ENCODE data around the gene ACADSB. TPM values are rescaled to one million over a fixed set of nuclear protein-coding genes. Genes with fewer than 3 reads are reported as not detected.

The ACADSB gene
- total RNA-seq, 1 donor = 9.4 TPM

GRCh38 chr10:122997864-122998263, 10.9 kb upstream of the ACADSB start:
- peaks cover 2% of the 10 kb centered on the region for H4K20me1 ChIP-seq (ENCODE audit: insufficient read depth, low read length)
- no peak overlapping the region for H3K27ac ChIP-seq (ENCODE audit: low read depth, low read length)
- no peak for TF ChIP-seq CTCF (IDR thresholded peaks at IDR 0.05; ENCODE audit: extremely low read depth, low read depth, low read length)

DNA sequence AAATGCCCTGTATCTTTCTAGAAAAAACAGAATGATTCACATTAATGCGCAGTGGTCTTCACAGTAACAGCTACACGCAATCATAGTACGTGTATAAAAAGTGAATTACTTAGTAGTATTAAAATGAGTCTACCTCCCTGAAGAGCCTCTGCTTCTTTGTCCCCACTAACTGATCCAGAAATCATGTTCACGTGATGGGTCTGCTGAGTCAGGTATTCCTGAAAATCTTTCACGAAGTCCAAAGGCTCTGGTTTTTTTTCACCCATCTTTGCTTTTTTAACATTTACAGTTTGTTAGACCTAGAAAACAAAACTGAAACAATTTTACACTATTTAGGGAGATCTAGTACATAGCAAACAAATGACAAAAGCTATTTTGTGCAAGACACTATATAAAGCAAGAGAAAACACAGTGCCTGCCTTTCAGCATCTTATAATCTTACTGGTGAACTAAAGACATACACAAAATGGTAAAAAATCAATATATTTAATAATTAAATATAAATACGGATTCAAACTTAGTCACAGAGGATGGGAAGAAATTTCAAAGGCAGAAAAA, 10.4 kb upstream of the ACADSB start:
- Histone ChIP-seq H4K20me1 (ENCODE audit: insufficient read depth, low read length) (peaks cover 2% of the 10 kb centered on the region), H3K79me2 (ENCODE audit: insufficient read depth, low read length) (peaks cover 48% of the 10 kb centered on the region), H3K27me3 (ENCODE audit: insufficient read depth, low read length) (no peaks in the 10 kb centered on the region), H3K4me3 (ENCODE audit: insufficient read depth, low read length) (no peak overlapping the region), H3K36me3 (ENCODE audit: insufficient read depth, low read length) (peaks cover 27% of the 10 kb centered on the region), H3K4me1 (ENCODE audit: insufficient read depth, low read length) (no peaks in the 10 kb centered on the region), H3K9me3 (ENCODE audit: low read depth, low read length) (no peaks in the 10 kb centered on the region), H3K4me2 (ENCODE audit: insufficient read depth, low read length) (no peak overlapping the region), H2AFZ (ENCODE audit: low read length) (no peak overlapping the region), H3K27ac (ENCODE audit: low read depth, low read length) (no peak overlapping the region)
- DNase-seq (ENCODE audit: insufficient read length, low spot score, missing footprints) = no peak
- no peak for TF ChIP-seq CTCF (IDR thresholded peaks at IDR 0.05; ENCODE audit: extremely low read depth, low read depth, low read length)

More at GRCh38 chr10:122997864-122998263, 10.9 kb upstream of the ACADSB start:
- H3K4me2 ChIP-seq (ENCODE audit: insufficient read depth, low read length) = no peak overlapping the region
- no peak overlapping the region for H2AFZ ChIP-seq (ENCODE audit: low read length)
- H3K79me2 ChIP-seq (ENCODE audit: insufficient read depth, low read length) = peaks cover 44% of the 10 kb centered on the region
- DNase-seq (ENCODE audit: insufficient read length, low spot score, missing footprints) = no peak
- no peaks in the 10 kb centered on the region for H3K9me3 ChIP-seq (ENCODE audit: low read depth, low read length)
- no peaks in the 10 kb centered on the region for H3K27me3 ChIP-seq (ENCODE audit: insufficient read depth, low read length)
- H3K36me3 ChIP-seq (ENCODE audit: insufficient read depth, low read length) = peaks cover 32% of the 10 kb centered on the region
- H3K4me3 ChIP-seq (ENCODE audit: insufficient read depth, low read length) = no peak overlapping the region
- no peaks in the 10 kb centered on the region for H3K4me1 ChIP-seq (ENCODE audit: insufficient read depth, low read length)

- peaks cover 53% of the 10 kb centered on the region for H3K79me2 ChIP-seq (ENCODE audit: insufficient read depth, low read length)
- peaks cover 2% of the 10 kb centered on the region for H4K20me1 ChIP-seq (ENCODE audit: insufficient read depth, low read length)
- no peak overlapping the region for H3K27ac ChIP-seq (ENCODE audit: low read depth, low read length)
- H3K4me3 ChIP-seq (ENCODE audit: insufficient read depth, low read length) = no peak overlapping the region
- H2AFZ ChIP-seq (ENCODE audit: low read length) = no peak overlapping the region
- H3K36me3 ChIP-seq (ENCODE audit: insufficient read depth, low read length) = peaks cover 23% of the 10 kb centered on the region
- H3K27me3 ChIP-seq (ENCODE audit: insufficient read depth, low read length) = no peaks in the 10 kb centered on the region
- H3K4me2 ChIP-seq (ENCODE audit: insufficient read depth, low read length) = no peak overlapping the region
- no peaks in the 10 kb centered on the region for H3K4me1 ChIP-seq (ENCODE audit: insufficient read depth, low read length)
- DNase-seq (ENCODE audit: insufficient read length, low spot score, missing footprints) = no peak
- no peaks in the 10 kb centered on the region for H3K9me3 ChIP-seq (ENCODE audit: low read depth, low read length)
- TF ChIP-seq CTCF (IDR thresholded peaks at IDR 0.05; ENCODE audit: extremely low read depth, low read depth, low read length) = no peak
Measured at GRCh38 chr10:122998934-122999333, 9.9 kb upstream of the ACADSB start.

DNA sequence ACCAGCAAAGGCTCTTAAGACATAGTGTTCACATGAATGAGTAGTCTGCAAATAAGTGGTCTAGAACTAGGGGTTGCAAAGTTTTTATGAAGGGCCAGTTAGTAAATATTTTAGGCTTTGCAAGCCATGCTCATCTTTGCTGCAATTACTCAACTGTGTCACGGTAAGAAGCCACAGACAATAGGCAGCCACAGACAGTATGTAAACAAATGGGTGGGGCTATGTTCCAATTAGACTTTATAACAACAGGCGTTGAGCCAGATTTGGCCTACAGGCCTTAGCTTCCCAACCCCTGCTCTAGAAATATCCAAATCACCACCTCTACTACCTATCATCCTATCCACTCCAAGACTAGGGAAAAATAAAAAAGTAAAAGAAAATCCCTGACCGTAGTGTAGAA, 9.5 kb upstream of the ACADSB start:
- H3K9me3 ChIP-seq (ENCODE audit: low read depth, low read length) = no peaks in the 10 kb centered on the region
- H4K20me1 ChIP-seq (ENCODE audit: insufficient read depth, low read length) = peaks cover under 1% of the 10 kb centered on the region
- no peak for DNase-seq (ENCODE audit: insufficient read length, low spot score, missing footprints)
- no peak overlapping the region for H3K27ac ChIP-seq (ENCODE audit: low read depth, low read length)
- no peak for TF ChIP-seq CTCF (IDR thresholded peaks at IDR 0.05; ENCODE audit: extremely low read depth, low read depth, low read length)
- no peaks in the 10 kb centered on the region for H3K27me3 ChIP-seq (ENCODE audit: insufficient read depth, low read length)
- H3K4me2 ChIP-seq (ENCODE audit: insufficient read depth, low read length) = no peak overlapping the region
- no peaks in the 10 kb centered on the region for H3K4me1 ChIP-seq (ENCODE audit: insufficient read depth, low read length)
- no peak overlapping the region for H3K4me3 ChIP-seq (ENCODE audit: insufficient read depth, low read length)
- H3K79me2 ChIP-seq (ENCODE audit: insufficient read depth, low read length) = peaks cover 57% of the 10 kb centered on the region
- no peak overlapping the region for H2AFZ ChIP-seq (ENCODE audit: low read length)
- peaks cover 19% of the 10 kb centered on the region for H3K36me3 ChIP-seq (ENCODE audit: insufficient read depth, low read length)
